OCI-M2 (cell line): ENCODE results near the gene PEX26.
"Not testable (repeated sequence)": the region's sequence is repeated elsewhere in the genome, so short reads cannot be mapped to it uniquely, and the experiment has no call there.

ENCODE experiments used
- DNase-seq: peaks from one replicate; lab custom pipeline; 2025; ENCODE audit not compliant: unreplicated experiment; lab: John Stamatoyannopoulos, UW

PEX26 gene

DNA sequence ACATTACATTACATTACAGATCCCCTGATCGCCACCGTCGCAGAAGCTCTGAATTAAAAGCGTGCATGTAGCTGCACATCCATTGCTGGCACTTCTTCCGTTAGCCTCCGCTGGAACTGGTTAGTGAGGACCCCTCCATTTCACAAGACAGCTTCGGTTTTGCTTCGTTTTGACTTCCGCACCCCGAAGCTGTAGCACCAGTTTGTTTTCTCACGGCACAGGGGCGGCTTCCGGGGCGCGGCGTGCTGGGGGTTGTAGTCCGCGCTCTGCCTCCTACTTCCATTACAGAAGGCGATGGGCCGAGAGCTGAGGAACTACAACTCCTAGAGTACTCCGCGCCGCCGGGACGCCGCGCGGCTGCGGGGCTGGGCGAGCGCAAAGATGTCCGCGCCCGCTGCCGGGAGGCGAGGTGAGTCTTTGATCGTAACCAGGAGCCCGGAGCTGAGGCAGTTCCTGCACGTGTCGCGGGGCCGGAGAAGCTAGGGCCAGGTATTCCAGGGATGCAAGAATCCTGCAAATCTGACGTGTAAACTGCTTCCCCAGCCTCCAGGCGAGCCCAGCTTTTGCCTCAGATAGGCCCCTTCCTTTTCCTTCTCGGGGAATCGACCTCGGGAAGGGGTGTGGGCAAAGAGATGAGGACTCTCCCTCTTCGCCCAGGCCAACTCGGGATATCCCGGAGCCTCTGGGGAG lies at the start of gene PEX26:
Gene PEX26, plus strand, starts transcription at position 352 of the 690 bp plus-strand sequence. CDS start 387 bp downstream, outside the sequence.
- DNase-seq: peak; percentile 37

DNA sequence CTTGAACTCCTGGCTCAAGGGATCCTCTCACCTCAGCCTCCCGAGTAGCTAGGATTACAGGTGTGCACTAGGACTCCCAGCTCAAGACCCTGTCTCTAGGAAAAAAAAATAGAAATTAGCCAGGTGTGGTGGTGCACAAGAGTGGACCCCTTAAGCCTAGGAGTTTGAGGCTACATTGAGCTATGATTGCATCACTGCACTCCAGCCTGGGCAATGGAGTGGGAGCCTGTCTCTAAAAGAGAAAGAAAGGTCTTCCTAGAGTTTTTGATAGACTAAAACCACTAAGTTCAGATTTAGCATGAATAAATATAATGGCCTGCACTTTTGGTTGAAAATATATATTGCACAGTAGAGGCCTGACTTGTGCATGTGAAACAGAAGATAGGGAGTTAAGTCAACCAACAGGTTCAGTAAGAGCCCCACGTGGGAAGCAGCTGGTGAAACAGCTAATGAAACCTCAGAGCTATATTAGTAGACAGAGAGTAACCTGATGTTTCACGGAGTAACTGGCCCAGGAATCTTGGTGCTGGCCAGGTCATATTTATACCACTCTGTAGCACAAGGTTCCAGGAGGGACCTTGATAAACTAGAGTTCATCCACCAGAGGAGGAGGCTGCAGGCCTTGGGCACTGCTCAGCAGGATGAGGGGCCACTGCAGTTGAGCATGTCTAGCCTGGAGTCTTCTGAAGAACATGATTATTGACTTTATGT lies 48.8 kb upstream of the PEX26 start:
- no peak for DNase-seq

DNA sequence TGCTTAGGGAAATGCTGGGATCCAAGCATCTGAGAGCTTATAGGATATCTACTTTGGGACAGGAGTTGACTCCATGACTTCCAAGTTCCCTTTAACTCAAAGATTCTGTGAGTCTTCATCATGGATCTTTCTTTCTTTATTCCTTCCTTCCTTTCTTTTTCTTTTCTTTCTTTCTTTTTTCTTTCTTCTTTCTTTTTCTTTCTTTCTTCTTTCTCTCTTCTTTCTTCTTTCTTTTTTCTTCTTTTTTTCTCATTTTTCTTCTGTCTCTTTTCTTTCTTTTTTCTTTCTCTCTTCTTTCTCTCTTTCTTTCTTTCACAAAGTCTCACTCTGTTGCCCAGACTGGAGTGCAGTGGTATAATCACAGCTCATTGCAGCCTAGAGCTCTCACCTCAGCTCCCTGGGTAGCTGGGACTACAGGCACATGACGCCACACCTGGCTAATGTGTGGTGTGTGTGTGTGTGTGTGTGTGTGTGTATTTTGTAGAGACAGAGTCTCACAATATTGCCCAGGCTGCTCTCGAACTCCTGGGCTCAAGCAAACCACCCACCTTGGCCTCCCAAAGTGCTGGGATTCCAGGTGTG lies 48.0 kb upstream of the PEX26 start:
- DNase-seq: no peak

DNA sequence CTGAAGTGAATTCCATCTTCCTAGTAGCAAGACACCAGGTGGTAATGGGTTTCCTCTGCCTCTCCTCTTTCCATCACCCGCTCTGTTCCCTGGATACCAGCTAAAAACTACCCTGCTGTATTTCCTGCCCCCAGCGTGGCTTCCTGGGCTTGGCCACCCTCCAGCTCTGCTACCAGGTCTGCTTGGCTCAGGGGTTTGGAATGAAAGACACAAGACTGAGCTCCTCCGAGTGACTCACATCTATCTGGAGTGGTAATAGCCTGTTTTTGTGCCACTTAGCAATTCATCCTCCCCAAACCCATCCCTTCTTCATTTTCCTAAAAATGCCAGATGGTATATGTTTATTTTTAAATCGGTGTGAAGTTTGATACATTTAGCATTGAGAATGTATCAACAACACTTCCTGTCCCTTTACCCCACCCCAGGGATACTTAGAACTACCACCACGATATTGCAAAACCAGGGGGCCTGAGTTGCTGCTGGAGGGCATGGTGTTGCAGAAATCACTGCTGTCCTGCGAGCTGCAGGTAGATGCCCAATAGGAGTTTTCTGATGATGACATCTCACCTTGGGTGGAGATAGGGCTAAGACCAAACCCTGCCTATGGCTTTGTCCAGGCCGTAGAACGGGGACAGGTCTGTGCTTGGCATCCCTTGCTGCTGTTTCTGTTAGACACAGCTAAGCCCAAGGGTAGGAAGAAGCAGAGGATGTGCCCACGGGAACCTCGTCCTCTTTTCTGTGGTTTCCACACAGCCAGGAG lies 45.9 kb upstream of the PEX26 start:
- no peak for DNase-seq

DNA sequence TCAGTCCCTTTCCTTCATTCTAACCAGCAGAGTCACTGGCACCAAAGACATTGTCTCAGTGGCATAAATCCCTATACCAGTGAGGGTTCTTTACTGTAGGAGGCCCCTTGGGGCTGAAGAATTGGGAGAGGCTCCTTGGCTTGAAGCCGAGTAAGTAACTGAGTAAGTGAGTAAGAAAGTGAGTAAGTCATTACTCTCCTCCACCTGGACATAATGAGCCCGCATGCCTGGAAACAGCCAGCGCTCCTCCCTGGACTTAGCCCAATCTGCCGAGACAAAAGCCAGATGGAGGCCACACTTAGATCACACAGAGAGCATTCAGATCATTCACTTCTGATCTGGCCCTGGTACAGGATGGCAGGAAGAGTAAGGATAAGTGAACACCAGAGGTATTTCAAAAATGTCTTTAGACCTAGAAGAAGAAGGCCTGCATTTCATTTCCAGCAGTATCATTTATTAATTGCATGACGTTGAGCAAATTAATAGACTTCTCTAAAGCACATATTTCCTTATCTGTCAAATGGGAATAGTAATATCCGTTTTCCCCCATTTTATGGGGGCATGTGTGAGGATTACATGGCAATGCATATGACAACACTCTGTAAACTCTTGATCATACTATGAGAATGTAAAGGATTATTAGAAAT lies 45.2 kb upstream of the PEX26 start:
- DNase-seq: no peak

DNA sequence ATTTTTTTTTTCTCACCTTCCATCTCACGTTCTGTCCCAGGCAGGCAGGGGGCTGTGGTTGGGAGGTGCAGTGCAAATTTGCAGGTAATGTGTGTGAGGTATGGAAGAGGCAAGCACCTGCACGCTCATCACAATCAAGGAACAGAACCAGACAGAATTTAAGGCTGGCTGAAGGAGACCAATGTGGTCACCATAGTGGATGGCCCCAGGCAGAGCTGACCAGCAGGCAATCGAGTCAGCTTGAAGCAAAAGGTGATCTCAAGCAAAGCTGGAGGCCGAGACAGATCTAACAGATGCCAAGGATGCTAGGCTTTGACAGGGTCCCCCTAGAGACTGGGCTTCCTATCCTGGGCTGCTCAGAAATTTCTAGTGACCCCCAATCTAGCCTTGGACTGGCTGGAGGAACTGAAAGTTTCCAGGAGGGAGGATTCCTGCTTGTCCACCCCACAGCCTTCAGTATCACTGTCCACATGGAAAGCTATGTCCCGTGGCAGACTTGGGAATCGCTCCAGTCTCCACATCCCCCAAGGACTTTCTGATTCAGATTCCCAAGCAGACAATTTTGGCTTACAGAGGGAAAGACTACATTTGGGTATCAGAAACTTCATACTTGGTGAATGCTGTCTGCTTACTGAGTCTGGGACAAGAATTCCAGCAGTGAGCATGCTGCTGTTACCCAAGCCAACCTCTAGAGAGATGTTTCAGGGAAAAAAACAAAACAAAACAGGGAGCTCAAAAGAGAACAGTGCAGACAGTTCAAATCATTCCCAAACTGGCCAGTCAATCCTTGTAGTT lies 44.4 kb upstream of the PEX26 start:
- DNase-seq: no peak

DNA sequence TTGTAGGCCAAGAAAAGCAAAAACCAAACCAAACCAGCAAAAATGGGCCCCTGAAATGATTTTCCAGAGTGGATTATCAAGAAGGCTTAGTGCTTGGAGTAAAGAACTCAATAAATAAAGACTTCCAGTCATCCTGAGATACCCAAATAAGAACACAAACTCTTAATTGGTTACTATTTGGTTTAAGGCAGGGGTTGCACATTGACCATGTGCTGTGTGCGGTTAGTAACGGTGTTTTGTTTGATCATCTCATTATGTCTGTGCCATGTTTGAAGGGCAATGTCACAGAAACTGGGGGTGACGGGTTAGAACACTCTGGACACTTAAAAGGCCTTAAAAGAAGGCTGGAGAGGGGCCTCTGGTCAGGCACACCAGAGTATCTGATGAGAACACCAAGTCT lies 43.7 kb upstream of the PEX26 start:
- DNase-seq: no peak

DNA sequence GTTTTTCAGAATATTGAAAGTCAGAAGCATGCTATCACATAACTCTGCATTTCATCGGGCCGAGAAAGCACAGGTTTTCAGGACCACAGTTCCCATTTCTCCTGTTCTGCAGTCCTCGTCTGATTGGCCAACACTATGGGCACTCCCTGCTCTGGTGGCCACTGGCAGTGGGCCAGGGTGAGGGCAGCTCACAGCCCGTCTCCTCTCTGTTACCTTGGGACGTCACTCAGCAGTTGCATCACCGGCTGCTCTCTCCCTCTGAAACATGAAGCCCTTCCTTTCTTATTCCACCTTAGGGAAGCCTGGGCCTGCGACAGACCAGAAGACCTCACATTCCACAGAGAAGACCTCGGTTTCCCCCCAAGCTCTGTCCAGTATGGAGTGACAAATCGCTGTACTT lies 42.0 kb upstream of the PEX26 start:
- no peak for DNase-seq

DNA sequence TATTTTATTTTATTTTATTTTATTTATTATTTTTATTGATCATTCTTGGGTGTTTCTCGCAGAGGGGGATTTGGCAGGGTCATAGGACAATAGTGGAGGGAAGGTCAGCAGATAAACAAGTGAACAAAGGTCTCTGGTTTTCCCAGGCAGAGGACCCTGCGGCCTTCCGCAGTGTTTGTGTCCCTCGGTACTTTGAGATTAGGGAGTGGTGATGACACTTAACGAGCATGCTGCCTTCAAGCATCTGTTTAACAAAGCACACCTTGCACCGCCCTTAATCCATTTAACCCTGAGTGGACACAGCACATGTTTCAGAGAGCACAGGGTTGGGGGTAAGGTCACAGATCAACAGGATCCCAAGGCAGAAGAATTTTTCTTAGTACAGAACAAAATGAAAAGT lies 36.9 kb upstream of the PEX26 start:
- not testable (repeated sequence) for DNase-seq

DNA sequence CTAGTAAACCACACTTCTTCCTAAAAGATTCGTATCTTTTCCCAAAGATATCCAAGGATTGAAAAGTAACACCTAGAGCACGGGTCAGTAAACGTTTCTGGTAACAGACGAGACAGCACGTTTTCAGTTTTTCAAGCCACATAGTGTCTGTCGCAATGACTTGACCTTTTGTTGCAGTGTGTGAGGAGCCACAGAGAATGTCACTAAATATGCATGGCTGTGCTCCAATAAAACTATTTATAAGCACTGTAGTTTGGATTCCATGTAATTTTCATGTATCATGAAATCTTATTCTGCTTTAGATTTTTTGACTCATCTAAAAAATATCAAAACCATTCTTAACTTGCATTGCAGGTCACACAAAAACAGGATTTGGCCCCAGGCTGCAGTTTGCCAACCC lies 35.1 kb upstream of the PEX26 start:
- DNase-seq: no peak

DNA sequence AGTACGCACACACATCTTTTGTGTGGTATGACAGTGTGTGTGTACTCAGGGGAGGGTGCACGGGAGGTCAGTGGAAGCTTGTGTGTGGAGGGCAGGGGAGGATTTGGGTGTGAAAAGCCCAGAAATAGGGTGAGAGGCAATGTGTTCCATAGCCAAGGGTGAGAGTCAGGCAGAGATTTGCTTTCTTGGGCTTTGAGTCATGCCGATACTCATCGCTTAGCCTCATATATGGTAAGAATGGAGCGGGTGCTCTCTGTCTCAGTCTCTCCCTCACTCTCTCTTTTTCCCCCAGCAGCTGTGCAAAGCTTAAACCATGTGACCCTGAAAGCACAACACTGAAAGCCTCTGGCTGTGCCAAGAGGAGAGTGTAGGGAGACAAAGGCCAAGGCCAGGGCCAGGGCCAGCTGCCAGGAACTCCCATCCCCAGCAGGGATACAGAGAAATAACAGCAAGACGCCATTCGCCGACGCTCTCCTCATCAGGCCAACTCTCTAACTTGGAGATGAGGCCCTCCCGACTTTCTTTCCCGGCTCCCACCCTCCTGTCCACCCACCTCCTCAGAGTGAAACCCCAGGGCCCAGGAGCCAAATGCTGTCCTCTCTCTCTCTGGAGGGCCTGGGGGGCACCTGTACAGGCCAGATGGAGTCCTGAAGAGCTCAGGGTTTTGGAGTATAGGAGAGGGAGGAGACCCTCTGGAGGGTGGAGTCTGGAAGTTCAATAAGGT lies 33.1 kb upstream of the PEX26 start:
- no peak for DNase-seq

DNA sequence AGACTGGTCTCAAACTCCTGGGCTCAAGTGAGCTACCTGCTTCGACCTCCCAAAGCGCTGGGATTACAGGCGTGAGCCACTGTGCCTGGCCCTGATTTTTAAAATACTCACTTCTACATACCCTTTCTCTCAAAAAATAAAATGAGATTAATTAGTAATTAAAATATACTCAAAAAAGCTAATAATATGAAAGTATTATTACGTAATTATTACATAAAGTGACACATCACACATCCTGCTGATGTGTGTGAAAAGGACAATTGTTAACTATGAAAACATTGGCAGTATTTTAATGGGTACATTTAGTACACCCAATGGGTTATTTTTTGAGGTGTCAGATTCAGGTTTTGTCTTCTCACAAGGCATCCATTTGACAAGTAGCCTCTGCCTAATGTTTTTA lies 32.0 kb upstream of the PEX26 start:
- DNase-seq: no peak

DNA sequence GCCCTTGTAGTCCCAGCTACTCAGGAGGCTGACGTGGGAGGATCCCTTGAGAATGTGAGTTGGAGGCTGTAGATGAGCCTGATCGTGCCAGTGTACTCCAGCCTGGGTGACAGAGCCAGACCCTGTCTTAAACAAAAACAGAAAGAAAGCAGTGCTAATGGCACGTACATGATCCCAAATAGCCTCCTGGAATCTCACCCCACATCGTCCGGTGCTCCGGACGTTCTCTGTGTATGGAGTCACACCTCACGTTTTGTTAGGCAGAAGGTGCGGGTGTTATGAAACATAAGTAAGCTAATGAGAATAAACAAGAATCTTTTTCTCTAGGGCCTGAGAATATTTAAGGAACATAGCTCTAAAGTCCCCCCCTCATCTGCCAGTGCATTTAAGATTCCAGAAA lies 29.7 kb upstream of the PEX26 start:
- DNase-seq: no peak

DNA sequence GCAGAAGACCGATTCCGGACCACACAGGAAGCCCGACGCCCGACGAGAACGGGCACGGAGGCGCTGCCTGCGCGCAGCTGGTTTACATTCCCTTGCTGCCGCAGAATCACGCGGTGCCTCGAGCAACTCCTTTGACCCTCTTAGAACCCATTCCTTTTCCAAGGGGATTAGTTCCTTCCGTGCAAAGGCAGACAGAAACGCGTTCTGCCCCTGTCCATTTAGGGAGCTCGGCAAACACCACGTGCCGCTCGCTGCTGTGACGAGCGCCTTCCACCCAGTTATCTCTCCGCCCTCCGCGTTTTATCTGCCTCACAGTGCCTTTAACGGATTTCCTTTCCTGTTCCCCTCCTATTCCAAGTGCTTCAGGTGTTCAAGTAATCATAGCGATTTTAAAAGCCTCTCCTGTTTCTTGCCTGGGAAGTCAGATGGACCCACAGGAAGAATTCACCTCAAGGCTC lies 29.3 kb upstream of the PEX26 start:
- no peak for DNase-seq

DNA sequence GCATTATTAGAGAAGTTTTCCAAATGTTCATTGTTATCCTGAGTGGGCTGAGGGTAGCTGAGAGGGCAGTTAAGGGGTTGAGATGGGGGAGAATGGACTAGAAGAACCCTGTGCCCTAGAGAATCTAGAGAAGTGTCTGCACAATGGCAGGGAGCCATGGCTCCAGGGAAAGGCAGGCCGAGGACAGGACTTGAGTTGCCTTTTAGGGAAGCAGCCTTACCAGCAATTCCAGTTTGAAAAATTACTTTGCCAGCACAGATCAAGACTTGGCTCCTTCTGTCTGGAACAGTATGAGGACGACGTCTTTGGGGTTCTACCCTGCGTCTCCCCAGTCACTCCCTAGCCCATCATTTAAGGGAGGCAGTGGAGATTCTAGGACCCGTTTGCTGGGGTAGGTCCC lies 27.7 kb upstream of the PEX26 start:
- DNase-seq: no peak

DNA sequence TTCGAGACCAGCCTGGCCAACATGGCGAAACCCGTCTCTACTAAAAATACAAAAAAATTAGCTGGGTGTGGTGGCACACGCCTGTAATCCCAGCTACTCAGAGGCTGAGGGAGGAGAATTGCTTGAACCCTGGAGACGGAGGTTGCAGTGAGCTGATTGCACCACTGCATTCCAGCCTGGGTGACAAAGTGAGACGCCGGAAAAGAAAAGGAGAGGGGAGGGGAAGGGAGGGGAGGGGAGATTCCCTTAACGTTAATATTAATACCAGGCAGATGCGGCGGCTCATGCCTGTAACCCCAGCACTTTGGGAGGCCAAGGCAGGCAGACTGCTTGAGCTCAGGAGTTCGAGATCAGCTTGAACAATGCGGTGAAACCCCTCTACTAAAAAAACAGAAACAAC lies 26.7 kb upstream of the PEX26 start:
- DNase-seq: not testable (repeated sequence)

DNA sequence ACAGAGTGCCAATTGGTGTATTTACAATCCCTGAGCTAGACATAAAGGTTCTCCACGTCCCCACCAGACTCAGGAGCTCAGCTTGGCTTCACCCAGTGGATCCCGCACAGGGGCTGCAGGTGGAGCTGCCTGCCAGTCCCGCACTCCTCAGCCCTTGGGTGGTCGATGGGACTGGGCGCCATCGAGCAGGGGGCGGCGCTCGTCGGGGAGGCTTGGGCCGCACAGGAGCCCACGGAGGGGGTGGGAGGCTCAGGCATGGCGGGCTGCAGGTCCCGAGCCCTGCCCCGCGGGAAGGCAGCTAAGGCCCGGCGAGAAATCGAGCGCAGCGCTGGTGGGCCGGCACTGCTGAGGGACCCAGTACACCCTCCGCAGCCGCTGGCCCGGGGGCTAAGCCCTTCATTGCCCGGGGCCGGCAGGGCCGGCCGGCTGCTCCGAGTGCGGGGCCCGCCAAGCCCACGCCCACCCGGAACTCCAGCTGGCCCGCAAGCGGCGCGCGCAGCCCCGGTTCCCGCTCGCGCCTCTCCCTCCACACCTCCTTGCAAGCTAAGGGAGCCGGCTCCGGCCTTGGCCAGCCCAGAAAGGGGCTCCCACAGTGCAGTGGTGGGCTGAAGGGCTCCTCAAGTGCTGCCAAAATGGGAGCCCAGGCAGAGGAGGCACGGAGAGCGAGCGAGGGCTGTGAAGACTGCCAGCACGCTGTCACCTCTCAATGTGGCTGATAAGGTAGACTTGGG lies 24.4 kb upstream of the PEX26 start:
- not testable (repeated sequence) for DNase-seq

DNA sequence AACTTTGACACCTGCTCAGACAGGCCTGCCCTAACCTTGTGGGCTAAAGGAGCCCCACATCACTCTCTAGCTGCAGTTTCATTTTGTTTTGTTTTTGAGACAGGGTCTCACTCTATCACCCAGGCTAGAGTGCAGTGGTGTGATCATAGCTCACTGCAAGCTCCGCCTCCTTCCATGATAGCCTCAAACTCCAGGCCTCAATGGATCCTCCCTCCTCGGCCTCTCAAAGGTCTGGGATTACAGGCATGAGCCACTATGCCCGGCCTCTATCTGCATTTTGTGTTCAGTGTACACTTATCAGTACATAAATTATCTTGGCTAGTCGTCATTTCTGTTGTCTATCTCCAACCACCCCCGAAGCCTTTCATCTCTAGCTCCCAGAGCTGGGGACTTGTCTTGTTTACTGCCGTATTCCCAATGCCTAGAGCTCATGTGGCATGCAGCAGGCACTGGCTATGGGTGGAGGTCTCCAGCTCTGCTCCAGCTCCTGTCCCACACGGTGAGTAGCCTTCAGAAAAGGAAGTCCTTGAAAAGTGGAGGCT lies 22.1 kb upstream of the PEX26 start:
- no peak for DNase-seq
